Progenitor cell of endocrine pancreas (in vitro differentiated cells): ENCODE data around the gene TFF1. TPM values are rescaled to one million over a fixed set of nuclear protein-coding genes. Genes with fewer than 3 reads are reported as not detected.

Experiments used
- DNase-seq: peaks from one replicate; pipeline ENCODE4 v3.0.0; 2021; ENCODE audit warnings: low spot score; ENCODE audit not compliant: unreplicated experiment
- H3K27ac Mint-ChIP-seq: 2 replicates; pipeline ENCODE4 v1.8.0; 2021; ENCODE audit warnings: mild to moderate bottlenecking, moderate library complexity, mixed read lengths
- H3K27me3 Mint-ChIP-seq: 2 replicates; pipeline ENCODE4 v1.8.0; 2021; ENCODE audit warnings: mixed read lengths
- H3K36me3 Mint-ChIP-seq: 2 replicates; pipeline ENCODE4 v1.8.0; 2022; ENCODE audit warnings: mixed read lengths; ENCODE audit not compliant: insufficient read depth
- H3K4me1 Mint-ChIP-seq: 2 replicates; pipeline ENCODE4 v1.8.0; 2021; ENCODE audit warnings: low read depth, mixed read lengths
- H3K4me3 Mint-ChIP-seq: 2 replicates; pipeline ENCODE4 v1.8.0; 2021; ENCODE audit warnings: low read depth, mild to moderate bottlenecking, moderate library complexity, mixed read lengths
- H3K9me3 Mint-ChIP-seq: 2 replicates; pipeline ENCODE4 v1.8.0; 2021; ENCODE audit warnings: low read depth, mixed read lengths
- CTCF ChIP-seq: fragments of 200-600 bp; sonication (generic); IDR thresholded peaks from one replicate; pipeline ENCODE4 v1.5.0; 2021; ENCODE audit warnings: antibody characterized with exemption, mild to moderate bottlenecking; ENCODE audit not compliant: unreplicated experiment
- total RNA-seq: library from RNA; stranded (reverse); gene quantifications from 2 replicates; pipeline ENCODE4 v1.2.1, GENCODE V29; 2021

The TFF1 gene
- total RNA-seq, 1 donor from 2014 or later, result 0.77 TPM

GRCh38 chr21:42315296-42315891 is 50.9 kb downstream of the TFF1 start, which contains the start of gene TFF3:
Gene TFF3, minus strand, starts transcription at chr21:42315409. Its CDS starts 35 bp downstream, at chr21:42315374.
- peak within 1 kb of the TSS; percentile 93 for H3K27ac Mint-ChIP-seq
- TF ChIP-seq CTCF, result no peak
- H3K9me3 Mint-ChIP-seq, result no peaks in the 10 kb centered on the region
- peaks cover under 1% of the 10 kb centered on the region for H3K27me3 Mint-ChIP-seq
- no peaks in the 10 kb centered on the region for H3K36me3 Mint-ChIP-seq
- DNase-seq, result peak; percentile 27
- H3K4me1 Mint-ChIP-seq, result peaks cover 33% of the 10 kb centered on the region
- peak within 1 kb of the TSS; percentile 47 for H3K4me3 Mint-ChIP-seq

- peak overlapping the region; percentile 93 for H3K27ac Mint-ChIP-seq
- H3K9me3 Mint-ChIP-seq, result no peaks in the 10 kb centered on the region
- H3K27me3 Mint-ChIP-seq, result peaks cover 4% of the 10 kb centered on the region
These were observed 51.6 kb downstream of the TFF1 start for GRCh38 chr21:42314616-42315295.

GRCh38 chr21:42313501-42313969 is 52.8 kb downstream of the TFF1 start:
- peaks cover 33% of the 10 kb centered on the region for H3K4me1 Mint-ChIP-seq
- no peak for TF ChIP-seq CTCF
- no peak overlapping the region for H3K4me3 Mint-ChIP-seq
- no peaks in the 10 kb centered on the region for H3K36me3 Mint-ChIP-seq
- H3K27ac Mint-ChIP-seq, result no peak overlapping the region
- H3K9me3 Mint-ChIP-seq, result no peaks in the 10 kb centered on the region
- H3K27me3 Mint-ChIP-seq, result peaks cover 4% of the 10 kb centered on the region
- no peak for DNase-seq

More at GRCh38 chr21:42314616-42315295, 51.6 kb downstream of the TFF1 start:
- no peaks in the 10 kb centered on the region for H3K36me3 Mint-ChIP-seq
- peak overlapping the region; percentile 41 for H3K4me3 Mint-ChIP-seq
- peaks cover 33% of the 10 kb centered on the region for H3K4me1 Mint-ChIP-seq
- no peak for DNase-seq
- TF ChIP-seq CTCF, result no peak

- Mint-ChIP-seq H3K9me3 (no peaks in the 10 kb centered on the region), H3K4me1 (peaks cover 33% of the 10 kb centered on the region), H3K4me3 (no peak overlapping the region), H3K27ac (no peak overlapping the region), H3K36me3 (no peaks in the 10 kb centered on the region), H3K27me3 (peaks cover 4% of the 10 kb centered on the region)
- DNase-seq, result no peak
- TF ChIP-seq CTCF, result no peak
These were observed 53.7 kb downstream of the TFF1 start for GRCh38 chr21:42312626-42313104.

Other genes with a start within 250 kb of the TFF1 start
- 3.7 and 4.6 TPM in 2 replicates for gene ABCG1, start 147.4 kb downstream of the TFF1 start, total RNA-seq
- 40.1 and 40.3 TPM in 2 replicates for gene TFF3, start 51.1 kb downstream of the TFF1 start, total RNA-seq
- not detected in 2 replicates for gene TFF2, start 15.5 kb downstream of the TFF1 start, total RNA-seq
- gene TMPRSS3, start 29.5 kb upstream of the TFF1 start, total RNA-seq, result 10.1 and 14.4 TPM in 2 replicates
- gene UBASH3A, start 37.4 kb upstream of the TFF1 start, total RNA-seq, result not detected in 2 replicates
- 4.4 and 7.1 TPM in 2 replicates for gene RSPH1, start 129.7 kb upstream of the TFF1 start, total RNA-seq
- gene SLC37A1, start 147.3 kb upstream of the TFF1 start, total RNA-seq, result 58.4 and 60.2 TPM in 2 replicates